ENCODE results near the gene P2RX2.

The P2RX2 gene

DNA sequence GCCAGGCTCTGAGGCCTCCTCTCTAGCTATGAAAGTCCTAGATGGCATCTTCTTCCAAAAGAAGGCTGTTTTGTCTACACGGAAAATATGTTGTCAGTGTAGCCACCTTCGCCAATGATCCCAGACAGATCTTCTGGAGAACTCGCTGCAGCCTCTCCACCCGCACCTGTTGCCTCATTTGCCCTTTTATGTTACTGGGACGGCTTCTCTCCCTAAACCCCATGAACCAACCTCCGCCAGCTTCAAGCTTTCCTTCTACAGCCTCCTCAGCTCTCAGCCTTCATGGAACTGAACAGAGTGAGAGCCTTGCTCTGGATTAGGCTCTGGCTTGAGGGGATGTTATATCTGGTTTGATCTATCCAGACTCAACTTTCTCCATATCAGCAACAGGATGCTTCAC, 10.8 kb downstream of the P2RX2 start:
- no peak overlapping the region for H3K4me3 ChIP-seq (ENCODE audit: low read depth, low read length)
- TF ChIP-seq CTCF (IDR thresholded peaks at IDR 0.05; ENCODE audit: low read depth, low read length): no peak

- TF ChIP-seq CTCF (IDR thresholded peaks at IDR 0.05; ENCODE audit: low read depth, low read length): no peak
These were observed 12.1 kb downstream of the P2RX2 start for GRCh38 chr12:132630672-132631071.

GRCh38 chr12:132631666-132632065, 13.1 kb downstream of the P2RX2 start:
- H3K4me3 ChIP-seq (ENCODE audit: low read depth, low read length): no peak overlapping the region
- no peak for TF ChIP-seq CTCF (IDR thresholded peaks at IDR 0.05; ENCODE audit: low read depth, low read length)

More at GRCh38 chr12:132630672-132631071, 12.1 kb downstream of the P2RX2 start:
- H3K4me3 ChIP-seq (ENCODE audit: low read depth, low read length): no peak overlapping the region

GRCh38 chr12:132632521-132633228, 14.1 kb downstream of the P2RX2 start:
- no peak for TF ChIP-seq CTCF (IDR thresholded peaks at IDR 0.05; ENCODE audit: low read depth, low read length)
- H3K4me3 ChIP-seq (ENCODE audit: low read depth, low read length): no peak overlapping the region

GRCh38 chr12:132633398-132633797, 14.8 kb downstream of the P2RX2 start:
- no peak for TF ChIP-seq CTCF (IDR thresholded peaks at IDR 0.05; ENCODE audit: low read depth, low read length)
- no peak overlapping the region for H3K4me3 ChIP-seq (ENCODE audit: low read depth, low read length)

DNA sequence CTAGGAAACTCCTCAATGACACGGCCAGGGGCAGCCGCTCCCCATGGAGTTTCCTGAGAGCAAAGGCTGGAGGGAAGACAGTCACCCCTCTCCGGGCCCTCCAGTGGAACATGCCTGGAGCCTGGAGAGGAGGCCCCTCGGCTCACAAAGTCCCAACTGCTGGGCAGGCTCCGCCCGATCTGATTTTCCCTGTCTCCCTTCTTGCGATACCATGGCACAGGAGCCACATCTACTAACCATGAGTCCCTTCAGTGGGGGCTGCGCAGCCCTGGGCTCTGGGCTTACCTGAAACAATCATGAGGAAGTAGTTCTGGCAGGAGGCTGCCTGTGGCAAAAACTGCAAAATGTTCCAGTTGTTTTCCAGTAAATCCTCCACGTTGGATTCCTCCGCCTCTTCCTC, 15.3 kb downstream of the P2RX2 start:
- no peak for TF ChIP-seq CTCF (IDR thresholded peaks at IDR 0.05; ENCODE audit: low read depth, low read length)
- no peak overlapping the region for H3K4me3 ChIP-seq (ENCODE audit: low read depth, low read length)

GRCh38 chr12:132634411-132634990, 15.9 kb downstream of the P2RX2 start:
- H3K4me3 ChIP-seq (ENCODE audit: low read depth, low read length): no peak overlapping the region
- no peak for TF ChIP-seq CTCF (IDR thresholded peaks at IDR 0.05; ENCODE audit: low read depth, low read length)
